Hindlimb muscle (tissue), 1 donor: ENCODE data around the gene VEPH1. TPM values are rescaled to one million over a fixed set of nuclear protein-coding genes. Genes with fewer than 3 reads are reported as not detected.

Experiments
- DNase-seq: peaks from one replicate; pipeline ENCODE4 v3.0.0-alpha.2; 2013
- polyA plus RNA-seq: library from polyadenylated mRNA; unstranded; fragments of 120-200 nt; gene quantifications from one replicate; pipeline ENCODE4 v1.2.1, GENCODE V29; 2013; ENCODE audit not compliant: insufficient read length

Gene VEPH1
- polyA plus RNA-seq, 1 donor = 1.0 TPM

DNA sequence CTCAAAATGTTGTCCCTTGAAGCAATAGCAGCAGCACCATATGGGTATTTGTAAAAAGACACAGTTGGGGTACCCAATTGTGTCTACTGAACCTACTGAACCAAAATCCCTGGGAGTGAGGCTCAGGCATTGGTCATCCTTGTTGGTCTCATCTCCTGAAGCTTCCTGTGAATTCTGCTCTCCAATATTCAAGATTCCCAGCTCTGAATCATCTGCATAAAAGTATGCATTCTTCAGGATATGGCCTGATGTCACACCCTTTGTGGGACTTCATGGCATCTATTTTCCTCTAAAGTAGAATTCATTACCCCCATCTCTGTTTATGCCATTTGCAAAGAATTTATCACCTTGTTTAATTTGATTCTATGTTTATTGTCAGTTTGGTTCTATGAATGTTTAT lies 79.9 kb downstream of the VEPH1 start:
- DNase-seq = no peak

DNA sequence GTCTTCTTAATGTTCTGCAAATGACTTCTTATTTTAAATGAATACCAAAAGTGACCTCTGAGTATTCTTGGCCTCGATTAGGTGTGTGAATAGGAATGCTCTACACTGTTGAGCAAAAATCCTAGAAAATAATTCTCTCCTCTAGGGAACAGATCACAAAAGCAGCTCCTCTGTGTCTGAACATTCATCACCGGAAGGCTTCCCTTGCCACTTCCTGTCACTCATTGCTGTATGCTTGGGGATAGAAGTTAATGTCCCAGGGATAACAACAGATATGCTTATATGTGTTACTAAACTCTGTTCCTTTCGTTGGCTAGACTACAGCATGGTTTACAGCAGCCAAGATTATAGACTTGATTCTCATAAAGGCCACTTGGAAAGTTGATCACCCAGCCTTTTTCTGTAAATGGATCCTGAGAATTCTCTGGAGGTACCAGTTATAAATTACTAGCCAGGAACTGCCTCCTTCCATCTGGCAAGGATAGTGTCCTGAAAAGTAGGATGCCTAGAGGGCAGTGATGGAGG lies 82.5 kb downstream of the VEPH1 start:
- no peak for DNase-seq

DNA sequence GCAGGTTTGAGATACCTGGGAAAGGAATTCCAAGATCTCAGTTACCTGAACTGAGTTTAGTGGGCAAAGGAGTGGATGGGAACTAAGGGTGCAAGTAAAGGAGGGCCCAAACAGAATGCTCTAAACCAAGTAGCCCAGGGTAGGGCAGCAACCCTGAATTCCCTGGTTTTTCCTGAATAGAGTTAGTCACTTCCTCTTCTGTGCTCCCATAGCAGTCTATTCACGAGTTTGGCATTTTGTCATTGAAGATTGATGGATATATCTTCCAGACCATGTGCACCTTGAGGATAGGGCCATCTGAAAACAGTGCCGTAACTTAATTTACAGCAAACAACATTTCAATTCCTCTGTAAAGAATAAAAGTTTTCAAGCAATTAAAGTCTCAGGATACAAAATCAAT lies 85.1 kb downstream of the VEPH1 start:
- no peak for DNase-seq

DNA sequence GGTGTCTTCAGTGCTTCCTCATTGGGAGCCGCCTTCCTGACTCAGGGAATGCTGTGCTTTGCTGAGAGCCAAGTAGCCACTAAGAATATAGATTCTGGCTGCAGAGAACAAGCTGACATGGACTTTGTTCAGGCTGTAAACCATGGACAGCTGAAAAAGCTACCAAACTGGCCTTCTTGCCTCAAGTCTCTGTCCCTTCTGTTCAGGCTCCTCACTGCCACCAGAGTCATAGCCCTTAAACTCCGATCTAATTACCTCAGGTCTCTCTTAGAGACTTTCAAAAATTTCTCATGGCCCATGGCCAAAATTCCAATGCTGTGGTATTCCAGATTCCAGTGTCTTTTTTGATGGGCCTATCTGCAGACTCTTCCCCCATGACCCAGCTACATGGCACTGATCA lies 86.0 kb downstream of the VEPH1 start:
- no peak for DNase-seq

DNA sequence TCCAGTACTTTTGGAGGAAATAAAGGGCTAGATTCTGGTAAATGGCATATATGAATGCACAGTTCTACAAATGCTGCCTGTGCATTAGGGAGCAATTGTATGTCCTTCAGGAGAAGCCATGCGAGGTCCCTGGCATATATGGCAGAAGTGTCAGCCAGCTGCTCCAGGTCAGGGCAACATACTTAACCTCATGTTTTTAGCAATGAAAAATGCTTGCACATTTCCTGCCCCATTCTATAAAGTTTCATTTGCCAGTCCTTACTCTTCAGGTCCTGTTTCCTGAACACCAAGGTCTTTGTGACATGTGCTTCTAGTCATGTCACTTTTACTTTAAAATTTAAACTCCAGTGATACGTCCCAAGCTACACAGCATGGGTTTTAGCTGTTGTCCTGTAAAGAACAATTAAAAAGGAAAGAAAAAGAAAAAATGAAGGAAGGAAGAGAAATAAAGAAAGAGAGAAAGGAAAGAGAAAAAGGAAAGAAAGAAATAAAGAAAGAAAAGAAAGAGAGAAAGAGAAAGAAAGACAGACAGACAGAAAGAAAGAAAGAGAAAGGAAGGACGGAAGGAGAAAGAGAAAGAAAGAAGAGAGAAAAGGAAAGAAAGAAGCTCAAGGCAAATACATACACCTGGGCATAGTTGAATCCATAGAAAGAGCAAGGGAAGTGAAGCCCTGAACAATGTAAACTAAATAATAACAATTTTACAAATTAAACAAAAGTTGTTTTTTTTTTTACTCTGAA lies 86.7 kb downstream of the VEPH1 start:
- no peak for DNase-seq

DNA sequence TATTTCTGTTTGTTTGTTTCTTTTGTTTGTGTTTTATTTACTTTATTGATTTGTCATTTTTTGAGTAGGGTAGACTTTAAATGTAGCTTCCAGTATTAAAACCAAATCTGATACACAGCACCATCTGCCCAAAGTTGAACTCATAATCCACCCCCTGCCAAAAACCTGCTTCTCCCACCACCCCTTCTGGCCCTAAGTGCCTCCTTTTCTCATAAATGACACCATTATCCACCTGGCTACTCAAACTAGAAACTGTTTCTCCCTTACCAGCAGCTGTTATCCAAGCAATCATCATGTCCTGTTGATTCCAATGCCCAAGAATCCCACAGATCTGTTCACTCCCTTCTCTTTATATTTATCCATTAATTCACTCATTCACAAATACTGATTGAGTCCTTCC lies 88.4 kb downstream of the VEPH1 start:
- no peak for DNase-seq

DNA sequence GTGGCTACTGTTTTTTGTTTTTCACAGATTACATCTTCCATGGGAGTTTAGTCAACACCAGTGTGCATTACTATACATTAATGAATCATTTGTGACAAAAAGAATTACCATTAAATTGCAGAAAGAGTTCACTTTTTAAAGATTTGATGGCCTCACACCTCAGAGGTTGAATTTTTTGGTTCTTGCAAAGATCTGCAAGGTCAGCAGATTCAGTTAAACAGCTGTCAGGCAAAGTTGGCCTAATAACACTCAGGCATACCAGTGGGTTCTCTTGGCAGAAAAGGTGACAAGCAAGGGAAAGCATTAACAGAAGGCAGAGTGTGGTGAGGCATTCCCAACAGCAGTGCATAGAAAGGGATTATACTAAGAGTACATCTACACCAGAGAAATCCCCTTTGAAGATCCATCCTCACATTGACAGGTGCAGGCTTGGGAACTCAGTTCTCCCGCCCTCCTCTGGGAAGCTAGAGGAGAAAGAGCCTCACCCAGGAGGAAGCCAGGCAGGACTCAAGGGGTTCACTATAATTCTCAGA lies 90.8 kb downstream of the VEPH1 start:
- no peak for DNase-seq

DNA sequence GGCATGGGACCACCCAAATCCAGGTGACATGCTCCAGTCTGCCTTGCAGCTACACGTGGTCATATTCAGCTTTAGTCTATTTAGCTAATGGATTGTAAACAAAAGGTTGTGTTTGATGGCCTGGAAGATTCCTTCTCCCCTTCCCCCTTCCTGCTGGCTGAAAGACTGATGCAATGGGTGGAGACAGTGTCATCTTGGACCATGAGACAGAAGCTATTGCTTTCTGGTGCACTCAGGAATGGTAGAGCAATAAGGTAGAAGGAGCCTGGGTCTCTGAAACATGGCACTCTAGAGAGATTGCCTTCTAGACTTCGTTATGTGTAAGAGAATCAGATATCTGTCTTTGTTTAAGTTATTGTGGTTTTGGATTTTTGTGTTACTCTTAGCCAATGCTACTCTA lies 92.3 kb downstream of the VEPH1 start:
- DNase-seq = no peak

DNA sequence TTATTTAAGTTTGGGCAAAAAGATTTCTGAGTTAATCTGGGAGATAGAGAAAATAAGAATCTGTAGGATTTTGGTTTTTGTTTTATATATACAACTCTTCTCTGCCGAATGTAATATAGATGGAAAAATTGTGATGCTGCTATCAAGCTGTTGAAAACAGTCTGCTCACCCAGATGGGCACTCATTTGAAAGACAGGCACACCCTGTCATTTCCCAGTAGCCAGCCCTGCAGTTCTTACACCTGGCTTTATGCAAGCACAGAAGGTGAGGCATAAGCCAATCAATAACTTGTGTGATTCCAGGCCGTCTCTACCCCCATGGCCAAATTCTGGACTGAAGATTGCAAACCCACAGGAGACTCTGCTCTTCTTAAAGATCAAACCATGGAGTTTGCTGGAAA lies 93.7 kb downstream of the VEPH1 start:
- DNase-seq = no peak

DNA sequence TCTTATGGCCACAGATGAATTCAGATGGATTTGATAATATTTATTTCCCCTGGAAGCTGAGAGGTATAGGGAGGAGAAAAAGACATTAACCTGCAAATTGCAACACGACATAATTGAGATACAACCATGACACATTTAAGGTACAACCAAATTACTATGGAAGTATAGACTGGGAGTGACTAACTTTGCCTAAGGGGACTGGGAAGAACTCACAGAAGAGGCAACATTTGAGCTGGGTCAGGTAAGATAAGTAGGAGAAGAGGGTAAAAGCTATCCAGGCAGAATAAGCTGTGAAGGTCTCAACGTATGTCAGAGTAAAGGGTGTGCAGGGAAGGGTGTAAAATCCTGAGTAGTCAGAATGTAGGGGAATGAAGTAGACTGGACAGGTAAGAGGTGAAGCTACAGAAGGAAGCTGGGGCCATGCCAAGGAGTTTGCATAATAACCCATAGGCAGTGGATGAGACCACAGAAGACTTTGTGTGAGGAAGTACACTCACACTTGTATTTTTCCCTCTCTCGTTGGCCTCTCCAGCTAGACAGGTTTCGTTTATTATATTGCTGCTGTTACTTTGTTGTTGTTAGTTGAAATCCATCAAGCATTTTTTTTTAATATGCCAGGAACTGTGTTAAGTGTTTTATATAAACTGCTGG lies 94.6 kb downstream of the VEPH1 start:
- no peak for DNase-seq

DNA sequence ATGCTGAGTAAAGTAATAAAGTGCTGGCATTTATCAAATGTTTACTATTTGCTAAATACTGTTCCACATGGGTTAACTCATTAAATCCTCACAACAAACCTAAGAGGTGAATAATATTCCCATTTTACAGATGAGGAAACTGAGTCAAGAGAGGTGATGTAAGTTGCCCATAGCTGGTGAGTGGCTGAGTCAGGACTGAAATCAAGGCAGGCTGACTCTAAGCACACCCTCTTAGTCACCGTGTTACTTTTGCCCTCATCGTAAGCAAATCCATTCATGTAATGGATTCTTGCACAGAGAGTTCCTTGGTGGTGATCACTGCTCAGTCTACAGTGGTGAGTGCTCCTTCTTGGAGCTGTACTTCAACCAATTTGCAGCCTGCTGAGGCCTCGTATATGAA lies 95.4 kb downstream of the VEPH1 start:
- DNase-seq = no peak

DNA sequence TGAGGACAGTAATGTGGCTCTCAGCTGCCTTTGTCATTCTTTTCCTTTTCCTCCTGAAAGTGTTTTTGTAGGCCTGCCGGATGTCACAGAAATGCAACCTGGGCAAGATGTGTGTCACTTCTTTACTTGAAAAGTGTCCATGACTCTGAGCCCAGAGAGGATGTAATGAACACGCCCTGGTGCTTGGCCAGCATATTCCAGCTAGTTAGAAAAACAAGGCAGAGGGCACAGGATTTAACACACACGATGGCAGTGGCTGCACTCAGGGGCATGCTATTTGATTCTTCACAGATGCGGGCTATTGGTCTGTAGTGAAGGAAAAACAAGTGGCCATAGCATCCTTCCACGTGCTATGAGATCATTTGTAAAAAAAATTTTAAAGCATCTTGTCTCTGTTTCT lies 96.8 kb downstream of the VEPH1 start:
- no peak for DNase-seq

DNA sequence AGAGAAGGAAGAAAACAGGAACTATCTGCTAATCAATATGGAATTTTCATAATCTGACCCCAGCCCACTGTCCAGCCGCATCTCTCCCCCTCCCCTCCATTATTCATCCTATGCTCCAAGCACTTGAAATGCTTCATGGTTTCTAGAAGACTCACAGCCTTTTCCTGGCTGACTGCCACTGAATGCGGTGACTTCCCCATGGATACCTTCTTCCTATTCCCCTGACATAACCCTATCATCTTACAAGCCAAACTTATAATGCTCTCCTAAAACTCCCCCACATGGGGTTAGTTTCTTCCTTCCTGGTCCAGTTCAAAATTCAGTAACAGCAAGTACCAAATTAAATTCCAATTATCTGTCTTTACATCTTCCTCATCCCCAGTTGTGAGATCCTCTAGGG lies 97.8 kb downstream of the VEPH1 start:
- DNase-seq = no peak

DNA sequence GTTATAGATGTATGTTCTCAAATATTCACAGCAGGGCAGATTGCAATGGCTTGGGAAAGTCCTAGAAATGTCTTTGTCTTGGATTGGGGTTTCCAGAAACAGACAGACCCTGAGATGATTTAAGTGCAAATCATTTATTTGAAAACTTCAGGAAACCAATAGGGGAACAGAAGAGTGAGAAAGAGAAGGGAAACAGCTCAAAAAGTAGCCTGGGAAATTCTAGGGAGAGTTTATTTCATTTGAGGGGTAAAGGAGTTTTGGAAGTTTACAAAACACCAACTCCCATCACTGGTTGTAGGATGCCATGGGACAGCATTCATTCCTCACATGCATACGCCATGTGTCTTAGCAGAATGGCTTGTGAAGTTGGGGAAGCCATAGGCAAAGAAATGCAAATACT lies 98.8 kb downstream of the VEPH1 start:
- no peak for DNase-seq

DNA sequence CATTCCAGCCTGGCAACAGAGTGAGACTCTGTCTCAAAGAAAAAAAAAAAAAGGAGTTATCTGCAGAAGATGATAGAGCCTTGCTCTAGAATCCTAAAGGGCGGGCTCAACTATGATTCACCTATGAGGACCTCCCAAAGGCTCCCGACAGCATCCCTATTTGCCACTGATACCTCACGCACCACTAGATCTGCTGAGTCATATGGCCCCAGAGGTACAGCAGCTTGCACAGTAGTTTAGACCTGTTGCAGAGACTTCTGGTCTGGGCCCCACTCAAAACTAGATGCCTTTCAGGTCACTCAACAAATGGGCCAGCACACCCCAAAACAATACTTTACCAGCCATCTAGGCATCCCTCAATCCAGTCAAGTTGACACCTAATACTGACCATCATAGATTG lies 104.6 kb downstream of the VEPH1 start:
- no peak for DNase-seq

DNA sequence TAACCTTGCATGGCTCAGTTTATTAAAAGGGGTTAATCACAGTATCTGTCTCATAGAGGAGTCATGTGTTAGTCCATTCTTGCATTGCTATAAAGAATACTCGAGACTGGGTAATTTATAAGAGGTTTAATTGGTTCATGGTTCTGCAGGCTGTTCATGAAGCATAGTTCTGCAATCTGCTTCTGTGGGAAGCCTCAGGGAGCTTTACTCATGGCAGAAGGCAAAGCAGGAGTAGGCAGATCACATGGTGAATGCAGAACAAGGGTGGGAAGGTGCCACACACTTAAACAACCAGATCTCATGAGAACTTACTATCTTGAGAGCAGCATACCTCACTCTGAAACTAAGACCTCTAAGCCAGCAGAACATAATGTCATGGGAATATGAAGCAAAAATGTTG lies 108.8 kb downstream of the VEPH1 start:
- no peak for DNase-seq

DNA sequence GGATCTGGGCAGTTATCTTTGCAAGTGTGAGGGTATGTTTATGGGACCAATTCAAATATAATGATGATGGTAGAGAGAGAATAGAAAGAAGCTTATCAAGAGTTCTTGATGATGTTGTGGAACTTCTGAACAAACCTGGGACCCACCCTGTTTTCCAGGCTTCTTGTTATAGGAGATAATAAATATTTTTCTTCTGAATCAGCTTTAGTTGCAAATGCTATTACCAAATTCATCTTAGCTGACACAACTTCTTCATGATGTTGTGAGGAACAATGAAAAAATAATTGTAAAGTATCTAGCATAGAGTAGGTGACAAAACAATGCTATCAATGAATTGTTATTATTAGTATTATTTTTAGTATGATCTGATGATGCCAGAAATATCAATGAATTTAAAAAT lies 110.1 kb downstream of the VEPH1 start:
- no peak for DNase-seq

DNA sequence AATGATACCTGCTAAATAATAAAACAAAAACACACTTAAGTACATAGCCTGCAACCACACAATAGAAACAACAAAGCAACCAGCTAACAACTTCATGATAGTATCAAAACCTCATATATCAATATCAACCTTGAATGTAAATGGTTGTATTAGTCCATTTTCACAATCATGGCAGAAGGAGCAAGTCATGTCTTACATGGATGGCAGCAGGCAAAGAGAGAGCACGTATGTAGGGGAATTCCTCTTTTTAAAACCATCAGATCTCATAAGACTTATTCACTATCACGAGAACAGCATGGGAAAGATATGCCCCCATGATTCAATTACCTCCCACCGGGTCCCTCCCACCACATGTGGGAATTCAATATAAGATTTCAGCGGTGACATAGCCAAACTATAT lies 111.1 kb downstream of the VEPH1 start:
- DNase-seq = no peak

DNA sequence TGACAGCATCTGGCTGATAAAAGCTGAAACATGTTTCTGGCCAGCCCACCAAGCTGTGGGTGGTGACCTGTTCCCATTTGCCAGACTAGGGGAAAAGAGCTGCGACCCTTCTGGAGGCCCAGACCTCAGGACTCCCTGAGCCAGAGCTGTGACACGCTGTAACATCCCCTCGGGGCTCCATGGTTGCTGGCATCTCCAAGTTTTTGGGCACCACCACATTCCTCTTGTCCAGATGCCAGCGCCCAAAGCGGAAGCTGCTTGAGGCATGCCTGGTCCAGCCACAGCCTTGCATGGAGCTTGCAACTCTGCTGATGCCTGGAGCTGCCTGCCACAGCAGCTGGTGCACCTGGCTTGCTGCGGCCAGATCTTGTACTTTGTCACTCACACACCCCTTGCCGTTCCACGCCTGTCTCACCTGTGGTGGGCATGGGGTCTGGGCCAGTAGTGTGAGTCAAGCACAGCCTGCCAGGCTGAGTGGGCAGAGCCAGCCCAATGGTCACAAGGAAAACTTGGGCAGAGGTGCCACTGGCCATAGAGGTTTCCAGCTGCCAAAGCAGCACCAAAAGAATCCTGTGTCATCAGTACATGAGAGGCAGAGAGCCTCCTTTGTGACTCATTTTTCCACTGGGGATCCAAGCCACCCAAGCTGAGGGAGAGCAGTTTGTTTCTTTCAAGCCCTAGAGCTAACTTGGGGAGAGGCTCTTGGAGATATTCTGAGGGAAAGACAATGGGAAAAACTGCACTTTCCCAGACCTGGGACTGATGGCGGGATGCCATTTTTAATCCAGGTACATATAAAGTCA lies 112.3 kb downstream of the VEPH1 start:
- no peak for DNase-seq

DNA sequence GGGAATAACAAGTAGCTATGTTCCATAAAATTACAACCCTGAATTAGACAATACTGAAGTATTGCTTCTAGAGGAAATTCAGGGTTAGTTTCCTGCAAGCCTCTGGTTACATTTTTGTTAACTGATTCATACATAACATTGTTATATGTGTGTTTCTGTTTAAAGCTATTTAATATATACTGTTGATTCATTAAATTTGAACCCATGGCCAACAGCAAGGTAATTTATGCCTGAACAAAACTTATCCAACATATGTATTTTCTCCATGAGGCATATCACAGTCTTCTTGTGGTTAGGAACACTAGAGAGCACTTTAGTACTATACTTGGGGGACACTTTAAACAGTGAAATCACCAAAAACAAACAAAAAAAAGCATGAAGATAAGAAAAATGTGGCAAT lies 114.2 kb downstream of the VEPH1 start:
- no peak for DNase-seq

DNA sequence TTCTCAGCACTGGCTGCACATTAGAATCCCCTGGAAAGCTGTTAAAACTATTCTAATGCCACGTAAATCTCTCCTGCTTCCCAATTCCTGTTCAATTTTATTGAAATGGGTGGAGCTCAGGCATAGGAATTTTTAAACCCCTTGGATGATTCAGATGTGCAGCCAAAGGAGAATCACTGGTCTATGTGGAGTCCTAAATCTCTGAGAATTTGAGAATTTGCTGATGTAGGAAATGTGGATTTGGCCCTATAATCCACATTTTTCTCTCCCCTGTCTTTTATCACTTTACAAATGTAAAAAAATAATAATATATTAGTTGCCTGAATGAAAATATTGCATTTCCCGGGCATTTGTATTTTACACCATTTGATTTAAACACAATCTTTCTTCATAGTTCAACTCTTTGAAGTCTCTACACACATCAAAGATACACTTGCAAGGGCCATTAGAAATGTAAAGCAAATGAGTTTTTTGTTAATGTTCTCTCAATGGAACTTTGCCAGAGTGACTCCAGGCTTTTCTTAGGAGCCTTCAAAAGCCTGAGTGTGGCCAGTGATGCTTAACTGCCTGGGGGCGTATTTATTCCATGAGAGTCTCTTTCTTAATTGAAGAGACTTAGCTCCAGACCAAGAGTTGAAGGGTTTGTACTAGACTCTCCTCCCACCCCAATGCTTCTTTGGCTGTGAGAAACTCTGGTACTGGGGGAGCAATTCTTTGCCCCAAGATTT lies 115.3 kb downstream of the VEPH1 start:
- DNase-seq = no peak

DNA sequence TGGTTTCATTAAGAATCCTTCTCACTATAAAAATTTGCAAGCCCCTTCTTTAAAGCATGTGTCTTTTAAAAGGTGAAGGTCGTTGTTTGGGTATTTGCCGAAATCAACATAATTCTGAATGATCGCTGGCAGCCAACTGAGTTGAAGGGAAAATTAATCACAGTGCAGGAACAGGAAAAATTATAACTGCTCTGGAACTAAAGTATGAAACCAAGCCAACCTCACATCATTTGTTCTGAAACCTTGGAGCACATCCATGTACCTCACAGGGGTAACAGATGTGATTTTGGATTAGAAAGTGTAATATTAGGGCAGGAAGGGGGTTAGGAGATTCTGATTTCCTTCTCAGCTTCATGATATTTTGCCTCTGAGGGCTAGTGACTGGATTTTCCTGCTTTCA lies 118.7 kb downstream of the VEPH1 start:
- no peak for DNase-seq

DNA sequence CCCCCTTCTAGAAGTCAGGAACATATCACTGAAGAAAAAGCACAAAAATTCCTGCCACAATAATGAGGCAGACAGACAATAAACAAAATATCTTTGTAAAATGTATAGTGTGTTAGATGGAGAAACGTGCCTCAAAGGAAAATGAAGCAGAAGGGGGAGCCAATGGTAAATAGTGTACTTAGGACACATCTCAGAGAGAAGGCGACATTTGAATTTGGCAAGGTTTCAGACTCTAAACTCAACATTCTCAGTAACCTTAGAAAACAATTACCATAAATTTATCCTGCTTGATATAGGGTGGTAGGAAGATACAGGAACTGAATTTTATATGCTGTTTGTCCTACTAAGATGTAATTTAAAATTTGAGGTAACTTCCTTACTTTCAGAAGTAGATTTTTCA lies 119.2 kb downstream of the VEPH1 start:
- DNase-seq = no peak
